Mesenchymal stem cell (in vitro differentiated cells and primary cell): ENCODE measurements around the gene LEMD1.

Source experiments
- DNase-seq: peaks from one replicate; pipeline ENCODE4 v3.0.0-alpha.2; 2013
- H2AFZ ChIP-seq: one replicate; pipeline ENCODE4 v1.6.1; 2013; ENCODE audit warnings: low read depth, mild to moderate bottlenecking, control low read depth, inconsistent platforms, low read length, moderate library complexity
- H2AK5ac ChIP-seq: 2 replicates; pipeline ENCODE4 v1.6.1; 2013; ENCODE audit warnings: low read length, moderate library complexity, mild to moderate bottlenecking, inconsistent platforms; ENCODE audit not compliant: severe bottlenecking
- H2BK120ac ChIP-seq: one replicate; pipeline ENCODE4 v1.6.1; 2013; ENCODE audit warnings: low read depth, mild to moderate bottlenecking, inconsistent platforms, low read length, moderate library complexity
- H2BK12ac ChIP-seq, 2 experiments: one replicate each; pipeline ENCODE4 v1.6.1; 2013; ENCODE audit warnings: inconsistent platforms in 2 of 2, low read length in 2 of 2, mild to moderate bottlenecking in 2 of 2, moderate library complexity in 2 of 2, control low read depth in 1 of 2
- H2BK15ac ChIP-seq: one replicate; pipeline ENCODE4 v1.6.1; 2013; ENCODE audit warnings: mild to moderate bottlenecking, low read depth, inconsistent platforms; ENCODE audit not compliant: poor library complexity, severe bottlenecking
- H2BK5ac ChIP-seq: 2 replicates; pipeline ENCODE4 v1.6.1; 2013; ENCODE audit warnings: low read depth, mild to moderate bottlenecking, low read length, control low read depth, inconsistent platforms; ENCODE audit not compliant: poor library complexity, severe bottlenecking
- H3K14ac ChIP-seq, 2 experiments: one replicate each; pipeline ENCODE4 v1.6.1; 2013; ENCODE audit warnings: inconsistent platforms in 2 of 2, low read length in 2 of 2, control low read depth in 1 of 2, mild to moderate bottlenecking in 1 of 2, moderate library complexity in 1 of 2
- H3K18ac ChIP-seq, 2 experiments: one replicate each; pipeline ENCODE4 v1.6.1; 2013; ENCODE audit warnings: inconsistent platforms in 2 of 2, low read length in 2 of 2, control low read depth in 1 of 2, low read depth in 1 of 2, mild to moderate bottlenecking in 1 of 2
- H3K23ac ChIP-seq, 2 experiments: one replicate each; pipeline ENCODE4 v1.6.1; 2013; ENCODE audit warnings: inconsistent platforms in 2 of 2, low read length in 2 of 2, mild to moderate bottlenecking in 2 of 2, moderate library complexity in 2 of 2, control low read depth in 1 of 2
- H3K27ac ChIP-seq: 2 replicates; pipeline ENCODE4 v1.5.1; 2013; ENCODE audit warnings: mild to moderate bottlenecking, moderate library complexity, low read length, control low read depth, inconsistent platforms; ENCODE audit not compliant: poor library complexity, severe bottlenecking
- H3K27me3 ChIP-seq, 2 experiments: 2 replicates each; pipeline versions ENCODE4 v1.6.1 to v1.7.0; 2013; ENCODE audit warnings: low read length in 2 of 2, mild to moderate bottlenecking in 2 of 2, moderate library complexity in 2 of 2, control low read depth in 1 of 2, inconsistent platforms in 1 of 2; ENCODE audit not compliant: control insufficient read depth in 1 of 2, insufficient read depth in 1 of 2
- H3K36me3 ChIP-seq, 2 experiments: 2 replicates each; pipeline versions ENCODE4 v1.6.1 to v1.7.0; 2013; ENCODE audit warnings: low read length in 2 of 2, control low read depth in 1 of 2, inconsistent platforms in 1 of 2, low read depth in 1 of 2, mild to moderate bottlenecking in 1 of 2; ENCODE audit not compliant: insufficient read depth in 2 of 2, control insufficient read depth in 1 of 2
- H3K4ac ChIP-seq, 2 experiments: one replicate each; pipeline ENCODE4 v1.6.1; 2013; ENCODE audit warnings: inconsistent platforms in 2 of 2, low read length in 2 of 2, mild to moderate bottlenecking in 2 of 2, moderate library complexity in 2 of 2, control low read depth in 1 of 2, low read depth in 1 of 2
- H3K4me1 ChIP-seq: 2 replicates; pipeline ENCODE4 v1.6.1; 2013; ENCODE audit warnings: low read depth, low read length, control low read depth; ENCODE audit not compliant: control insufficient read depth, insufficient read depth
- H3K4me2 ChIP-seq: 2 replicates; pipeline ENCODE4 v1.6.1; 2013; ENCODE audit warnings: low read length, mild to moderate bottlenecking, inconsistent platforms; ENCODE audit not compliant: poor library complexity, severe bottlenecking
- H3K4me3 ChIP-seq, 2 experiments: 2 replicates each; pipeline versions ENCODE4 v1.5.1 to v1.7.0; 2013; ENCODE audit warnings: low read length in 2 of 2, mild to moderate bottlenecking in 2 of 2, control low read depth in 1 of 2, low read depth in 1 of 2; ENCODE audit not compliant: insufficient read depth in 1 of 2
- H3K79me1 ChIP-seq: replicated peaks from 2 replicates; pipeline ENCODE4 v1.6.1; 2013; ENCODE audit warnings: mild to moderate bottlenecking, control low read depth, low read length, inconsistent platforms; ENCODE audit not compliant: poor library complexity, severe bottlenecking
- H3K9ac ChIP-seq: 2 replicates; pipeline ENCODE4 v1.7.0; 2013; ENCODE audit warnings: mild to moderate bottlenecking, low read length, moderate library complexity
- H3K9me3 ChIP-seq: 2 replicates; pipeline ENCODE4 v1.7.0; 2013; ENCODE audit warnings: mild to moderate bottlenecking, low read length; ENCODE audit not compliant: control insufficient read depth
- H4K8ac ChIP-seq: one replicate; pipeline ENCODE4 v1.6.1; 2013; ENCODE audit warnings: inconsistent platforms, mild to moderate bottlenecking, low read length, moderate library complexity
- H4K91ac ChIP-seq: one replicate; pipeline ENCODE4 v1.6.1; 2013; ENCODE audit warnings: mild to moderate bottlenecking, low read length, inconsistent platforms
- WGBS: methylation state at CpG from one replicate; pipeline ENCODE4 v1.1.7; 2013; ENCODE audit warnings: mixed read lengths; 5-methylcytosine and 5-hydroxymethylcytosine counted together

Gene LEMD1

DNA sequence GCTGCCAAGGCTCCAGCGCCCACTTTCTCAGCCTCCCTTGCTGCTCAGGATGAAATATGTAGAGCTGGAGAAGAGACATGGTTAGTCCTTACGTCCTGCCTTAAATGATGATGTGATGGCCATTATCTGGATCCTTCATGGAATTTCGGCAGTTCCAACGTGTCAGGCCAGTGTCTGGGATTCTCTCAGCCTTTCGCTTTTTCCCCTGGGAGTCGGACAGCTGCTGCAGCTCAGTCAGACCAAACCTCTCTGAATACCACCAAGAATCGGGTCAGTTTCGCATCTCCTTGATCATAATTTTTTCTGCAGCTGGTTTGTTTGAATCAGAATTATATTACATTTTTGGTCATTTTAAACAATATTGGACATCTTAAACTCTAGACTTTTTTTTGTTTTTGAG lies 42.8 kb downstream of the LEMD1 start:
- no peaks in the 10 kb centered on the region for H3K36me3 ChIP-seq
- H2BK5ac ChIP-seq, result no peak overlapping the region
- no peaks in the 10 kb centered on the region for H3K79me1 ChIP-seq
- DNase-seq, result no peak
- WGBS, result 65% methylated on average over 5 of the region's 8 CpGs
- H3K27ac ChIP-seq, result no peak overlapping the region
- no peak overlapping the region for H2AK5ac ChIP-seq
- no peak overlapping the region for H2BK120ac ChIP-seq
- H3K14ac ChIP-seq, result no peak overlapping the region
- H3K4me1 ChIP-seq, result peaks cover 4% of the 10 kb centered on the region
- H2BK12ac ChIP-seq, result no peak overlapping the region
- H2AFZ ChIP-seq, result no peak overlapping the region
- no peak overlapping the region for H3K18ac ChIP-seq
- peaks cover 35 to 46% of the 10 kb centered on the region in 2 experiments for H3K27me3 ChIP-seq
- H3K9ac ChIP-seq, result no peak overlapping the region
- H3K9me3 ChIP-seq, result no peaks in the 10 kb centered on the region
- H4K91ac ChIP-seq, result no peak overlapping the region
- no peak overlapping the region for H3K4me3 ChIP-seq
- no peak overlapping the region for H4K8ac ChIP-seq
- H3K4ac ChIP-seq, result no peak overlapping the region
- no peak overlapping the region for H3K4me2 ChIP-seq
- no peak overlapping the region for H2BK15ac ChIP-seq
- H3K23ac ChIP-seq, result no peak overlapping the region

- H3K4me1 ChIP-seq, result peaks cover 4% of the 10 kb centered on the region
- no peak overlapping the region for H4K91ac ChIP-seq
- H3K9me3 ChIP-seq, result no peaks in the 10 kb centered on the region
- no peak overlapping the region for H2BK15ac ChIP-seq
- no peak overlapping the region for H2AK5ac ChIP-seq
- no peaks in the 10 kb centered on the region for H3K79me1 ChIP-seq
- 73% methylated on average over 3 of the region's 3 CpGs for WGBS
- H2BK12ac ChIP-seq, result no peak overlapping the region
- H3K4ac ChIP-seq, result no peak overlapping the region
- no peak overlapping the region for H3K4me2 ChIP-seq
- H3K27me3 ChIP-seq, result peaks cover 35 to 60% of the 10 kb centered on the region in 2 experiments
- no peak overlapping the region for H3K23ac ChIP-seq
- H4K8ac ChIP-seq, result no peak overlapping the region
- H3K4me3 ChIP-seq, result no peak overlapping the region
- H3K18ac ChIP-seq, result no peak overlapping the region
- no peak overlapping the region for H3K9ac ChIP-seq
- H3K14ac ChIP-seq, result no peak overlapping the region
- no peak overlapping the region for H2BK120ac ChIP-seq
- no peak overlapping the region for H2BK5ac ChIP-seq
- no peaks in the 10 kb centered on the region for H3K36me3 ChIP-seq
- no peak for DNase-seq
- H3K27ac ChIP-seq, result no peak overlapping the region
- H2AFZ ChIP-seq, result no peak overlapping the region
These were observed 44.5 kb downstream of the LEMD1 start for GRCh38 chr1:205377355-205377754.

DNA sequence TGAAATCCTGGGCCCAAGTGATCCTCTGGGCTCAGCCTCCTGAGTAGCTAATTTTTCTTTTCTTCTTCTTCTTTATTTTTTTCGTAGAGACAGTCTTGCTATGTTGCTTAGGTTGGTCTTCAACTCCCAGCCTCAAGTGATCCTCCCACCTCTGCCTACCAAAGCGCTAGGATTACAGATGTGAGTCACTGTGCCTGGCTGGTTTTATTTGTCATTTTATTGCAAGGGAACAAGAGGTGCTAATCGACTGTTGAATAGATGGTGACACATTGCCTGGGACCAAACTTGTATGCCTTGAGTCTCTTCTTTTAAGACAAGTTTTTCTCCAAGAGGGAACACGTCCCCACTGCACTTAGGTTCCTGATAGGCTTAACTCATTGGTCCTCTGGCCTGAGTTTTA lies 45.1 kb downstream of the LEMD1 start:
- Histone ChIP-seq H3K9me3 (peaks cover 2% of the 10 kb centered on the region), H3K14ac (no peak overlapping the region), H3K4me1 (peaks cover 4% of the 10 kb centered on the region), H4K91ac (no peak overlapping the region), H3K4me3 (no peak overlapping the region), H2AK5ac (no peak overlapping the region), H3K27ac (no peak overlapping the region), H2BK5ac (no peak overlapping the region), H2BK120ac (no peak overlapping the region), H3K18ac (no peak overlapping the region), H2BK12ac (no peak overlapping the region), H4K8ac (no peak overlapping the region), H3K9ac (no peak overlapping the region), H3K36me3 (no peaks in the 10 kb centered on the region), H3K4me2 (no peak overlapping the region), H3K23ac (no peak overlapping the region), H2BK15ac (no peak overlapping the region), H3K79me1 (no peaks in the 10 kb centered on the region), H3K4ac (no peak overlapping the region), H3K27me3 (peaks cover 33 to 62% of the 10 kb centered on the region in 2 experiments), H2AFZ (no peak overlapping the region)
- no peak for DNase-seq
- 100% methylated on average over 2 of the region's 4 CpGs for WGBS

DNA sequence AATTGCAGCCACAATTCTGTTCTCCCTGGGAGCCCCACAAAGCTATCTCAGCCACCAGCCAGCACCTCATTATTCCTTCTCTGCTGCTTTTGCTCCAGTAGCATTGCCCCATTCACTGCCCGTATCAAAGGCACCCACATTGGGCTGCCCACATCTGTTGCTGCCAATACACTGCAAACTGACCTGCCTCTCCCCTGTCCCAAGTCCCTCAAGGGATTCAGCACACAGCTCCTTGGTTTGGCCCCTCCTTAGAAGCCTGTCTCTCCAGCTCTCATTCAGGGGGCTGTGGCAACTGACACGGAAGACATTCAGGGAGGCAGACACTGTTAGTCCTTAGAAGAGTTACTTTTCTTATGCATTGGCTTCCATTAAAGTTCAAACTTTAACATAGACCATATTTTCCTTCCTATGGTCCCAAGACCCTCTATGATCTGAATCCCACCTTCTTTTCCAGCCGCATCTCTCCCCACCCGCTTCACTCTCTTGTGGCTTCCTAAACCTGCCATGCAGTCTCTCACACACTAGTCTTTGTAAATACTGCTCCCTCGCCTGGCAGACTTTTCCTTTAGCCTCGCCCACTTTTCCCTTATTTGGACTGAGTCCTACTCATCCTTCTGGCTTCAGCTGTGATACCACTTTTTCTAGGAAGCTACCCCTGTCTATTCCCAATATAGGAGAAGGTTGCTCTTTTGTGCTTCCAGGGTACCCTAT lies 45.9 kb downstream of the LEMD1 start:
- Histone ChIP-seq H2BK120ac (no peak overlapping the region), H2BK5ac (no peak overlapping the region), H3K4me3 (no peak overlapping the region), H3K4ac (peak overlapping the region in 1 of 2 experiments; percentile 59), H3K14ac (peak overlapping the region in 1 of 2 experiments; percentile 36), H3K23ac (peak overlapping the region in 1 of 2 experiments; percentile 59), H3K79me1 (no peaks in the 10 kb centered on the region), H3K9ac (no peak overlapping the region), H3K4me1 (peaks cover 4% of the 10 kb centered on the region), H2AK5ac (no peak overlapping the region), H3K9me3 (peaks cover 4% of the 10 kb centered on the region), H3K4me2 (no peak overlapping the region), H3K27ac (no peak overlapping the region), H2BK12ac (peak overlapping the region in 1 of 2 experiments; percentile 6), H3K18ac (no peak overlapping the region), H4K8ac (peak overlapping the region; percentile 54), H2BK15ac (no peak overlapping the region), H3K36me3 (no peaks in the 10 kb centered on the region), H4K91ac (no peak overlapping the region), H3K27me3 (peaks cover 25 to 57% of the 10 kb centered on the region in 2 experiments), H2AFZ (no peak overlapping the region)
- DNase-seq, result peak; percentile 73
- WGBS, result 21% methylated on average over 6 of the region's 6 CpGs
